GM03348 (cell line): Measurements from ENCODE around the gene RAB11FIP4.
A peak's percentile ranks its signal among the peaks of the same experiment; 100 is the strongest.

Experiments
- DNase-seq: peaks from one replicate; pipeline ENCODE4 v3.0.0; 2012; ENCODE audit warnings: low spot score

The RAB11FIP4 gene

DNA sequence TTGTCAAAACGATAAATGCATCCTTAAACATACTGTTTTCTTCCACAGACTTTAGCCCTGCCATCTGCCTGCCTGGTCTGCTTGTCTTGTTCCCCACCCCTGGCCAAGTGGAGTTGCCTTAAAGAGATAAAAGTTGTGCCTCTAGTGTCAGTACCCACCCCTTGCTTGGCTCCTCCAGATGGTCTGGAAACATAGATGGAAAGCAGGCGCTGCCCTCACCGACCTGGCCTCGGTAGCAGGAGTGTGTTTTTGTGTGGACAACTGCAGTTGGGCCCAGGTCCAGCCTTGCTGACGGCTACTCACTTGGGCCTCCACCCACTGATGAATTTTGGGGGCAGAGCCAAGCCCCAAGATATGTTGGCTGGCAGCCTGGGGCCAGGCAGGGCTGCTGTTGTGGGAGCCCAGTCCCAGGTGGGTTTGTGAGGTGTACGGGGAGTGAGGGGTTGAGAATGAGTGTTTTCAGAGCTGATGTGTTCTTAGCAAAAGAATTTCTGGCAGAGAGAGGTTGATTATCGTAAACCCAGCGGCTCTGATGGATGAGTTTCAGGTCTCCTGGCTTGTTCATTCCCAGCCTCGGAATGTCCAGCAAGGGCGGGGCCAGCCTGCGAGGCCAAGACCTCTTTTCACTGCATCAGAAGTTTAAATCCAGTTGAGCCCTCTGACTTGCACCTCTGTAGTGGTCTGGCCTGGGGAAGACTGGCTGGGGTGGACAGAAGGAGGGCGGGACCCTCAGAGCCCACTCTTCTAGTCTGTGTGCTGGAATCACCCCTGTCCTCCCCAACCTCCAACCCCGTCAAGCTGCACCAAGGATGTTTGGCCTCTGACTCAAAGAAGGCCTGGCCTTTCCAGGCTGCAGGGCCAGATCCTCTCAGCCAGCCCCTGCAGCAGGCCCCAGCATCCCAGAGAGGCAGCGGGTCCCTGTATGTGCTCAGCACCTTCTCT, 179.7 kb downstream of the RAB11FIP4 start:
- peak; percentile 91 for DNase-seq

DNA sequence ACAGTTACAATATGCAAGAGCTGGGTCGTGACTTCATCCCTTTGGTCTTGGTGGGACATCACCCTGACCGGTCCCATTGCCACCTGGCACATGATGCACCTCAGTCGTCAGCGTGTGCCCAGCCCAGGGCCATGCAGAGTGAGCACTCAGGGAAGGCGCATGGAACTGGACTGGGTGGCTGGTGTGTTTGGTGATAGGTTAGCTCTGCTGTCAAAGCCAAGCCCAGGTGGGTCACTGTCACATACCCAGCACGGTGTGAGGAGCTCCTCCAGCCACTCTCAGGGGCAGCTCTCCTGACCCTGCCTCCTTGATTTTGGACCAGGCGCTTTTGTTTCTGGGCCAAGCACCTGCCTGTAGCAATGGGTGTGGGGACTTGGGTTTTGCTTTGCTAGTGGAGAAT, 180.9 kb downstream of the RAB11FIP4 start:
- no peak for DNase-seq

DNA sequence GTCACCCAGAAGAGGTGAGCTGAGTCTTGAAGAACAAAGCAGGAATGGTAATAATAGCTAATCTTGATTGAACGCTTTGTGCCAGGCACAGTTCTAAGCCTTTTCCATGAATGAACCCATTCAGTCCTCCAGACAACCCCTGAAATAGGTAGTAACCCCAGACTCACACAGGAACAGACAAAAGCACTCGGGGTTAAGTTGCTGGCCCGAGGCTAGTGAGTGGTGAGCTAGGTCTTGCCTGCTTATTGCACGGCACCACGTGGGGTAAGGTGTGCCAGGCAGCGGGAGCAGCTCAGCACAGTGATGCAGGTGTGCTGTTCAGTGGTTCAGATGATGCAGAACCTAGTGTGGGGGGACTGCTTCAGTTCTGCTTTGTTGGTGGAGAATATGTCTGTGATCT, 181.6 kb downstream of the RAB11FIP4 start:
- no peak for DNase-seq

- DNase-seq: no peak
These were observed 182.4 kb downstream of the RAB11FIP4 start for GRCh38 chr17:31573861-31574260.

- DNase-seq: no peak
These were observed 183.0 kb downstream of the RAB11FIP4 start for GRCh38 chr17:31574458-31574857.

- no peak for DNase-seq
These were observed 183.6 kb downstream of the RAB11FIP4 start for GRCh38 chr17:31575043-31575442.

DNA sequence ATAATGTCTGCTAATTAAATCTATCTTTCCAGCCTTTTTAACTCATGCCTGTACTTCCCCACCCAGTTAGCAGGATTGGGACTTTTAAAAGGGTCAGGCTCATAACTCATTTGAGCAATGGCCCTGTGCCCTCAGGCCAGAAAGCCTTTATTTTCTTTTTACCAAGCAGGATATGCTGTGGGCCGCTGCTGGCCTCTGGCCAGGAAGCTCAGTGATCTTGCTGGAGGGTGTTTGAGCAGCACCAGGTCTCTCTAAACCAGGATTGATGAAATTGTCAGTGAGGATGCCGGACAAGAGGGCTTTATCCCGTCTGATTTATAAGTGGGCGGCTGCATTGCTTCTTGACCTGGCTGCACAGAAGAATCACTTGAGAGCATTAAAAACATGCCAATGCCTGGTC, 187.8 kb downstream of the RAB11FIP4 start:
- no peak for DNase-seq

DNA sequence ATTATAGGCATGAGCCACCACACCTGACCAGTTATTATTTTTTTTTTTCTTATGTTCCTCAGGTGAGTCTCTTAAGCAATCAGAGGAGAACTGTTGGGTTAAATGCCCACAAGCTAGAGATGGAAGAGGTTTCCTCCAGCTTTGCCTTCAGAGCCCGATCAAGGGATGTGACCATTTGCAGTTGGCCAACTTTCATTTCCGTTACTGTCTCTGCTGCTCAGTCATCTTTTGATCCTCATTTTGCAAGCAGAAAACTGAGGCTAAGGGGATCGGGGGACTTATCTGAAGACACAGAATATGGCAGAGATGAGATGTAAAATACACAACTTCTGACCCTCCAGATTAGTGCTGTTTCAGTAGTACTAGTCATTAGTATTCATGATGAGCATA, 188.8 kb downstream of the RAB11FIP4 start:
- DNase-seq: no peak

- peak; percentile 86 for DNase-seq
These were observed 189.4 kb downstream of the RAB11FIP4 start for GRCh38 chr17:31580706-31581490.

DNA sequence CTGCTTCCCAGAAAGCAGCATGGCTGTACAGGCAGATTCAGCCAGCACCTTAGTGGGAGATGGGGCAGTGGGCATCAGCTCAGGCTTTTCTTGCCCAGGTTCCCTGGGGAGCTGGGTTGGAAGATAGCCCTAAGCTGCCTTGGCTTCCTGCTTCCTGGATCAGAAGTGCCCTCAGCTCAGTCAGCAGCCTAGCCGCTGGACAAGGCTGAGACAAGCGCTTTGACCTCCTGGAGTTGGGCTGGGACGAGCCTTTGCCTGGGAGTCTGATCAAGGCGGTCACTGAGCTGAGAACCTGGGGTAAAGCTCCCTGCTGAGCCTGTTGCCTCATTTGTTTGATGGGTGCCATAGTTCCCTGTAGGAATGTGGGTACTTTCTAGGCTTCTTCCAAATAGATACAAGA, 190.0 kb downstream of the RAB11FIP4 start:
- DNase-seq: no peak

- peak; percentile 59 for DNase-seq
These were observed 190.9 kb downstream of the RAB11FIP4 start for GRCh38 chr17:31582151-31582907.

DNA sequence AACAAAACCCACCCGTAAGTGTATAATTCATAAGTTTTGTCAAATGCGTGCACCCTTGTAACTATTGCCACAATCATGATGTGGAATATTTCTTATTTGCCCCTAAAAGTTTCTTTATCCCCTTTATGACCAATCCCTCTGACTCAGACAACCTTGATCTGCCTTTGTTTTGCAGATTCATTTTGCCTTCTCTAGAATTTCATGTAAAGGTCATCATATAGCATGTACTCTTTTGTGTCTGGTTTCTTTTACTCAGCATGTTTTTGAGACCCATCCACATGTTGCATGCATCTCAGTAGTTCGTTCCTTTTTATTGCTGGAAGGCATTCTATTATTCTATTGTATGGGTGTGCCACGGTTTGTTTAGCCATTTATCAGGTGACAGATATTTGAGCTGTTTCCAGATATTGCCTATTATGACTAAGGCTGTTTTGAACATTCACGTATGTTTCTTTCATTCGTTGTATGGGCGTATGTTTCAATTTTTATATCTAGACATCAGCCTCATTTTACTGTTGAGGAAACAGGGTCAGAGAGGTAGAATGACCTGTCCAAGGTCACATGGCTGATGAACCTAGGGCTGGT, 192.4 kb downstream of the RAB11FIP4 start:
- DNase-seq: no peak

DNA sequence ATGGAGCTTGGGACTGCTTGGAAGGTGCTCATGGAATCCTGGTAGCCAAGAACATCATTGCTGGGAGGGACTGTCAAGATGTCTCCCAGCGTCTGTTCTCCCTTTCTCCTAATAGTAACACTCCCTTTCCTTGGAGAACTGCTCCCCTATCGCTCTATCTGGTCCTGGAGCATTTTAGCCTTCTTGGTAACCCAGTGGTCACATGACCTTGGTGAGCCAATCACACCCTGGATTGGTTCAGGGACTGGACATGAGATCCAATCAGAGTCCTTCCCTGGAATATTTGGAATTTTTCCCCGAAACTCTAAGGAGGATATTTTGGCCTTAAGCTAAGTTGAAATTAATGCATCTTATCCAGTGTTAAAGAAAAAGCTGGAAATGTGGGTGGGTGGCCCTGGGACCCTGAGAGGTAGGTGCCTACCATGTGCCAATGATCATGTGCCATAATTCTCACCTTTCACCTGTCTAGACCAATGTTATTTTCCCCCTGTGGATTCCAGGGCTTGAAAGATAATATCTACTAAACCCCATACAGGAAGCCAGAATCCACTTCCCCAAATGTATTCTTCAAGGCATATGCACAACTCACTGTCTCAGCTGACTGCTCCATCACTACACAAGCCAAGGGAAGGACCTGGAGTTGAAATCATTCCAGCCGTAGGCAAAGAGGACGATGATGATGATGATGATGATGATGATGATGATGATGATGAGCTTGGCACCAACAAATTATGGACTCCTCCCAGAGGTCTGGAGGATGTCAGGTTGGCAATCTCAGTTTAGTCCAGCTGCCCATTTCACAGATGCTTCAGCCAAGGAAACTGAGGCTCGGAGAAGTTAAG, 193.2 kb downstream of the RAB11FIP4 start:
- no peak for DNase-seq

GRCh38 chr17:31585280-31585630, 193.8 kb downstream of the RAB11FIP4 start:
- no peak for DNase-seq

- DNase-seq: no peak
These were observed 195.5 kb downstream of the RAB11FIP4 start for GRCh38 chr17:31586946-31587345.

DNA sequence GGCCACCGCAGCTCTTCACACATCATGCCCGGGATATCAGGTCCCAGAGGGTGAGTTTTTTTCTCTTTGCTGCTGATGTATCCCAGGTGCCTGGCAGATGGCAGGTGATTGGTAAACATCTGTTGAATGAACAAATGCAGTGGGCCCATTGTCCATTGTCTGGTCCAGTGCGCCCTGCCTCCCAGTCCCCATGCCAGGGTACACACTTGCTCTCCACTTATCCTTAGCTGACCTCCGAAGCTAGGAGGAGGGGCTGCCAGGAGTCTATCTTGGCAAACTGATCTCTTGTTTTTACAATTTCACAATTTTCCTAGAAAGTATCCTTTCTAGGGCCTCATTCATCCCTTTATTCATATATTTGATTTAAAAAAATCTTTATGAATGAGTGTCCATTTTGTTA, 196.0 kb downstream of the RAB11FIP4 start:
- no peak for DNase-seq
